SK-MEL-5 (cell line): Measurements from ENCODE around the gene OTX1. TPM values are rescaled to one million over a fixed set of nuclear protein-coding genes. Genes with fewer than 3 reads are reported as not detected.
"Not testable (repeated sequence)": the region's sequence is repeated elsewhere in the genome, so short reads cannot be mapped to it uniquely, and the experiment has no call there.

ENCODE experiments used
- DNase-seq: peaks from one replicate; pipeline ENCODE4 v3.0.0-alpha.2; 2016; ENCODE audit warnings: low read depth, low spot score
- in situ Hi-C: cut with HindIII; loops from 2 replicates; pipeline ENCODE4 v1.10.0; 2016; ENCODE audit warnings: low sequenced_read_pairs, high pct_unique_total_duplicates, low pct_unique_long_range_greater_than_20kb
- polyA plus RNA-seq, 2 experiments: library from polyadenylated mRNA; depleted of rRNA; stranded (reverse); fragments of >200 nt; gene quantifications; 2 replicates each; pipeline ENCODE4 v1.2.3, GENCODE V29; 2015
- total RNA-seq: library from RNA; depleted of rRNA; stranded (reverse); fragments of >200 nt; shearing (Covaris generic); gene quantifications from 2 replicates; pipeline ENCODE4 v1.2.3, GENCODE V29; 2014; rRNA removed

The OTX1 gene
- total RNA-seq, result 1.2 and 1.9 TPM in 2 replicates
- 2.9 and 4.7 TPM in 2 replicates for polyA plus RNA-seq (2015; cell fraction: cytosol; rRNA removed)
- 8.1 and 16.9 TPM in 2 replicates for polyA plus RNA-seq (2015; cell fraction: nucleus; rRNA removed)

DNA sequence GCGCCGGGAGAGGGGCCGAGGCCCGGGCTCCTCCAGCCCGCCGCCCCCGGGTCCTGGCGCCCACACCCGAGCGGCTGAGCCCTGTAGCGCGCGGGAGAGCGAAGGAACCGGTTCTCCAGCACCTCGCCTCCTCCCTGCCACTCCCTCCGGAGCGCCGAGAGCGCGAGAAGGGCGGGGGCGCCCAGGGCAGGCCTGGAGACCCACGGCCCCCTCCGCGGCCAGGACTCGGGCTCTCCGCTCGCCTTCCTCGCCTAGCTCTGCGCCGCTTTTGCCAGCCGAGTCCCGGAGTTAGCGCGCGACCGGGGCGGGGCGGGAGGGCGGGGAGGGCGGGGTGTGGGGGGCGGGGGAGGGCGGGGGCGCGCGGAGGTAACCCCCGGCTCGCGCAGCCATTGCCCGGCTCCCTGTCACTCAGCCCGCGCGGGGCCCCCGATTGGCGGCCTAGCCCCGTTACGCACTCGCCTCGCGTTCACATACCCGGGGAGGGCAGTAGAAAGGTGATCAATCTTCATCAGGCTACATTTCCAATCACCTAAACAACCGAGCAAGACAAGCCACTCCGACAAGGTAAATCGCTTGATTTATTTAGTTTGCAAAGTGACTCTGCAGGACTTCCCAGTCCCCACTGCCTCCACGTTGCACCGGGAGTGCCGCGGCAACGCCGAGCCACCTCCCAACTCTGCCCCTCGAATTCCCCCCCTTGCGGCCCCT, at the start of gene OTX1:
Gene OTX1 (plus strand): TSS at position 497 of the 708 bp plus-strand sequence. CDS start 2,161 bp downstream, outside the sequence.
- peak; percentile 84 for DNase-seq
- in situ Hi-C loops, result no loop called here

DNA sequence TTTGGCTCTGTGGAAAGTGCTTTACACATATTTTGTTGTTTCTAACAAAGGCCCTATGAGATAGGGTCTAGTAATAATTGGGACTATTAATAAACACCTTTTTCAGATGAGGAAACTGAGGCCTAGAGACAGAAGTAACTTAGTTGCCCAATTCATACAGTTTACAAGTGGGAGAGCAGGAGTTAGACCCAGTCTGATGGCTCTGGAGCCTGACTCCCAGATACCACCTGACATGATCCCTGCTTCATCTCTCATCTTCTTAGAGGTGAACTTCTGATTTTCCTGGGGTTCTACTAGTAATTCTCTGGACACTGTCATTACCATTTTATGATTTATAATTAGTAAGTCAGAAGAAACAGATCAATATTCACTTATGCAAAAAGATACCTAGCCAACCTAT, 49.1 kb upstream of the OTX1 start:
- DNase-seq, result no peak
- in situ Hi-C loops, result no loop called here

DNA sequence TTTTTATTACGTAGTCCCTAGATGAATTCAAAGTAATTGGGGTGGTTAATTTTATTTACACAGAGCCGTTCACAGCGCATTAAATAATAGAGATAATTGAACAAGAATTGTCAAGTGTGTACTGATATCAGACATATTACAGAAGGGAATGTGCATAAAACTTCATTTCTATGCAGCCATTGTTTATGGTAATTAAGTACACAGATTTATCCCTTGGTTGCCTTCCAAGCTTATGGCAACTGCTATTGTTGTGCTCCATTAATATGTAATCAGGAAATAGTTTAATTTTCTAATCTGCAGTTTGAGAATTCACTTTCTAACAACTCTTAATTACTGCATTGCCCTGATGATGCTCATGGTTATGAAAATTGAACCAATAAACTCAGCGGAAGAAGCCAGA, 47.3 kb upstream of the OTX1 start:
- DNase-seq, result no peak
- in situ Hi-C loops, result no loop called here

DNA sequence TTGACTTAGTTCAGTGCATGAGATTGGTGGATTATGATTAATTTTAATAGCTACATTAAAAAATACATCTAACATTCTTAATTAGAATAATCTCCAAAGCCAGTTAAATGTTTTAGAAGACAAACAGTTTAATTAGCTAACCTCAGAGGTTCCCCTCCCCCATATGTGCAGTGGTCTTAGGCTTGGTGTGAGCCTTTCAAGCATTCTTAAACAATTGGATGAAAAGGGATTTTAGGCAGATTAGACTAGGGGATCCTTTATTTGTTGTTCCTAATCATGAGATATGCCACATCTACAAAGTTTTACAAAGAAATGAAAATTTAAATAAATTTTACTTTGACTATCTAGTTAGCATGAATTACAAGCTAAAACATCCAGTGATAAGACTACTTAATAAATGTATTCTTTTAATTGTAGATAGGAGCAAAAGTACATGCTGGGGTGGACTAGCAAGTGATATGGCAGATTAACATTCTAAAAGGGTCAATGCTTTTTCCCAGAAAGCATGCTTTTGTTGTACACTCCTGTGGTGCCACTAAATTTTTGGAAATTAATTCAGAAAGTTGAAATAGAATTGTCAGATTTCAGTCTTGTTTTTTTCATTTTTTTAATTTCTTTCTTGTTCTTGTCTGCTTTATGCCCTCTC, 42.7 kb upstream of the OTX1 start:
- in situ Hi-C loops, result no loop called here
- DNase-seq, result no peak

DNA sequence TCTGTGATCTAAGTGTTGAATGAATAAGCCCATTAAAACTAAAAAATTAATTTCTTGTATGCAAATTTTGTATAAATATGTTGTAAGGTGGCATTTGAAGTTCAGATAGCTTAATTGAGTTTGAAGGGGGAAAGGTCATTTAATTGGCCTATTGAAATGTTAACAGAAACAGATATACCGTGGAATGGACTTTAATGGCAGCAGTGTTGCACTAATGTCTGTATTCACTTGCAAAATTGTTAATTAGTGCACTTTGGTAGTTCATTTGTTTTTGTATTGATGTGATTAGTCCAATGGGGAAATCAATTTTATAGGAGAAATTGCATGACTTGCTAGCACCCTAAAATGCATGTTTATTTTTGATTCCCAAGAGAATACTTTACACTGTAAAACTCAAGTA, 41.8 kb upstream of the OTX1 start:
- DNase-seq, result no peak
- in situ Hi-C loops, result no loop called here

DNA sequence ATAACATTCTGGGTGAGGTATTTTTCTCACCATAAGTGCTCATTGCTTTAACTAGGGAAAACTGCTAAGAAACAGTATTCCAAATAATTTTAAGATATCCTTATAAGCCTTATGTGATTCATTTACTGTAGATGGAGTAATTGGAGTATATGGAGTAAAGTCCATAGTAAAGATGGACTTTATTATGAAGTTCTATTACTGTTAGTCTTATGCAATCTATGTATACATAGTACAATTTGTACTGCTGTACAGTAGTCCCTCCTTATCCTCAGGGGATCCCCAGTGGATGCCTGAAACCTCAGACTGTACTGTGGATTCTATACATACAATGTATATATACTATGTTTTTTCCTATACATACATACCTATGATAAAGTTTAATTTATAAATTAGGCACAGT, 41.1 kb upstream of the OTX1 start:
- in situ Hi-C loops, result no loop called here
- DNase-seq, result no peak

DNA sequence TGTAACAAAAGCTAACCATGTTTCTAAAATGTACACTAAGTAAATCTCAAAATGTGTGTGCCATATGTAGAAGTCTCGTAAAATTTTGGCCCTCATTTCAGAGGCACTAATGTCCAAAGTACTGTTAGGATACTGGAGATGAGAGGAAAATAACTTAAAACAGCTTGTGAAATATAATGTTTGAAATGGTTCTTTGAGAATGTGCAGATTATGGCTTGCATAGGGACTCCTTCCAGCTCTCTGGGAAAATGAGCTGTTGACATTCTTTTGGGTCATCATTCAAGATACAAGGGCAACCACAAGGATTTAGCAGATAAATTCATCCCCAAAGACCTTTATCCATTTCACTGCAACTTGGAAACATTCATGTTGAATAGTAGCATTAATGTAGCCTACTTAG, 38.1 kb upstream of the OTX1 start:
- no peak for DNase-seq
- in situ Hi-C loops, result no loop called here

DNA sequence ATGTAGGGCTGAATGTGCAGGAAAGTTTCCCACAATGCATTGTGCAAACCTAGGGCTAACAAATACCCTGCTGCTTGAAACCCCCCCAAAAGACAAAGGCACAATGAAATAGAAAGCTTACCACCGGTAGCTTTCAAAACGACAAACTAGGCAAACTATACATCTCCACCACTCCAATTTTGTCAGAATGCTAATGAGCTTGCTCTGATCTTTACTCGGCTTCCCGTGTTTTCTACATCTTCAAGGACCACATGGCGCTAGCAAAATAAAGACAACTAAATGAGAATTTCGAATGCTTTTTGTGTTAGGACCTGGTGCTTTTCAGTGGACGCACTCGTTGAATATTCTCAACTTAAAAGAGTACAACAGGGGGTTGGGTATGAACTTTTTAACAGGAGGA, 37.2 kb upstream of the OTX1 start:
- no peak for DNase-seq
- in situ Hi-C loops, result no loop called here

DNA sequence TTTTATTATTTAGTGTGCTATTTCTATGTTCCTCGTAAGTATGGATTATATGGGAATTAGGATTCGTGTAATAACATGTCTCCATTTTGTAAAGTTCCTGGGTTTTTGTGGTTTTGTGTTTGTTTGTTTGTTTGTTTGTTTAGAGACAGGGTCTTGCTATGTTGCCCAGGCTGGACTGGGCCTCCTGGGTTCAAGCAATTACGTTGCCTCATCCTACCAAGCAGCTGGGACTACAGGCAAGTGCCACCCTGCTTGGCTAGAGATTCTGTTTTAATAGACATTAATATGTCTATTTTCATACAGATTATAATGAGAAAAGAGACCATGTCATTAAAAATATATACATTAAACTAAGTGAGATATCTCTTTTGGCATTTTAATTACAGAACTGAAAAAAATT, 35.2 kb upstream of the OTX1 start:
- DNase-seq, result no peak
- in situ Hi-C loops, result no loop called here

DNA sequence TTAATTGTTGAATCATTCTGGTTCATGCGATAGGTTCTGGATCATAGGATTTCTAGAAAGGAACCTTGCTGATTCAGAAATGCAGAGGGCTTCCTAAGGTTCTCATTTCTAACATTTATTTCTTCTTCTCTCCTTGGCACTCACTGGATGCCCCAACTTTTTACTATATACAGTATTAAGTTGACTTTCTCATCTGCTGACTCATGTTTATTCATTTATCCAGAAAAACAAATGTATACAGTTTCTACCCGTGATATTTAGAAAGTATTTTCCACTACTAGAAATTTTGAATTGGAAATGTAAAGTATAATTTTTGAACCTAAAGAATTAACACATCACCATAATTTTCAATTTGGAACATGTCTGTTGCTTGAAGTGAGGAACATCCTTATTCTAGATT, 32.2 kb upstream of the OTX1 start:
- in situ Hi-C loops, result no loop called here
- DNase-seq, result no peak

DNA sequence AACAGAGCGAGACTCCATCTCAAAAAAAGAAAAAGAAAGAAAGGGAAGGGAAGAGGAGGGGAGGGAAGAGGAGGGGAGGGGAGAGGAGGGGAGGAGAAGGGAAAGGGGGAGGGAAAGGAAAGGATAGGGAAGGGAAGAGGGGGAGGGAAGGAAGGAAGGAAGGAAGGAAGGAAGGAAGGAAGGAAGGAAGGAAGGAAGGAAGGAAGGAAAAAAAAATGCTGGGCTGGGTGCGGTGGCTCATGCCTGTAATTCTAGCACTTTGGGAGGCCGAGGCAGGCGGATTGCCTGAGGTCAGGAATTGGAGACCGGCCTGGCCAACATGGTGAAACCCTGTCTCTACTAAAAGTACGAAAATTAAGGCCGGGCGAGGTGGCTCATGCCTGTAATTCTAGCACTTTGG, 30.9 kb upstream of the OTX1 start:
- in situ Hi-C loops, DNase-seq: not testable (repeated sequence)

DNA sequence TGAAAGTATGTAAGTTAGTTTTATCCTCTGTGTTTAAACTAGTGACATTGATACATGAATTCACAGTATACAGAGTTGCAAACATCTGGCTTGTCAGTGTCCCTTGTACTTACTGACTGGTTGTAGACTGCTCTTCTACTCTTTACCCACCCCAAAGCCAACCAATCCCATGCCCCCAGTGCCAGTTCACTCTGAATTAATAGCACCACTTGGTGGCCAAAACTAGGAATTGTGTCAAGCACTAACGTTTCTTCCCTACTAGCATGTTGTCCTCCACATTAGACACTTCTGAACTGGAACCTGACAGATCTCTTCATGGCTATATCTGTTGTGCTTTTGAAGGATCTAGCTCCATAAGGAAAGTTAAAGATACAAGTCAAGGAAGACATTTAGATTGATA, 27.2 kb upstream of the OTX1 start:
- in situ Hi-C loops, result no loop called here
- DNase-seq, result peak; percentile 92

DNA sequence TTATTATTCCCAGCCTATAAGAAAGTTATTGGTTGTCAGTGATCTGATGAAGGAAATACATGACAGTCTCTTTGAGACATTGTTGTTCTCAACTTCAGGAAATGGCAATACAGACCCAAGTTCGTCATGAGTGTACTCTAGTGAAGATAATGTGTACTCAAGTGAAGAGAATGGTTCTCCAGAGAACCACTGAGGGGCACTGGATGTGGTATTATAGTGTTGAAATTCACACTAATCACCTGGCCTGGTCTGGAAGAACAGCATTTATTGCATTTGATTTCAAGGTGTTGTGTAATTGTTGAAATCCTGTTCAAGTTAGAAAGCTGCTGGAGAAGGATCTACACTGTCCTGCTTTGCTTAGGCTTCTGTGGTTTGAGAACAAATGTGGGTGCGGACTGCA, 23.4 kb upstream of the OTX1 start:
- DNase-seq, result no peak
- in situ Hi-C loops, result no loop called here

DNA sequence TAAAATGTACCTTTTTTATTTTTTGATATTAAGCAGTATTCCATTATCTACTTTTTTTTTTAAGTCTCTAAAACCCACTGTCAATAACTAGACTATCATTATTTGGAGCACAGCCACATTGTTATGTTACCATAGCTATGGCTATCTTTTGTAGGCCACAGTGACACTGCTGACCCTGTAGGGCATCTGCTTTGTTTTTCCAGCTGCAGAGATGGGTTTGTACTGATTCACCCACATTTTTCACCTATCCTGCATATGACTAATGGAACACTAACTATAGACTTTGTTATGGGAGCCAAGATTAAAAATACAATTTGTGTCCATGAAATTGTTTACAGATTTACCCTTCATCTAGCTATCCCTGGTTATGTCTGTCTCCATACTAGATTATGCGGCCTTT, 21.6 kb upstream of the OTX1 start:
- in situ Hi-C loops, result no loop called here
- DNase-seq, result no peak

DNA sequence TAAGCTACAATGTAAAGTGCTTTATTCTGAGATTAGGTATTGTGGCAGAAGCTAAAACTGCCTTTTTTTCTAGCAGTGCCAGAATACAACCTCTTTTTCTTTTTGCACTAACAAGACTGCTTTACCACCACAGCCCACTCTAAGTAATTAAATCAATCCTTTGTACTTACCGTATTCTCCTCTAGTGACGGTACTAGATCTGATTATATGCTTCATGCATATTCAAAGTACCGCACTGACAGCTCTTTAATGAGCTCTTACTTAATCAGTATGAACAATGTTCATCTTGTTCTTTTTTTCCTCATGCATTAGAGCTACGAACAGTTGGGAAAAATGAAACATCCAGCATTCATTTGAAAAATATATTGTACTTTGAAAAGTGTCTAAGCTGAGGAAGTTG, 16.1 kb upstream of the OTX1 start:
- in situ Hi-C loops, result no loop called here
- peak; percentile 50 for DNase-seq

DNA sequence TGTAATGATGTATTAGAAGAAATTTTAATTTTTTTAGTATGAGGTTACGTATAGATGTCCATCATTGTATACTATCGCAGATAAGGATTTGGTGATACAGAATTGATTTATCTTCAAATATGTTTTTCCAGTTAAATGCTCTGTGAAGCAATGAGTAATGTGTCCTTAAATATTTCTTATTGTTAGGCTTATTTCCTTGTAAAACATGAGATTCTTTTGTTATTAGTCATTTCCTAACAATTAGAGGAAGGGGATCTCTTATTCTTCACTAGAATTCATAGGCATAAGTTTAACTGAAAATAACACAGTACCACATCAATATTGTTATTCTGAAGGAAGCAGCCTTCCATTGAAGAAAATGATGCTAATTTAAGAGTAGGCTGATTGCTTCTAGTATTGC, 15.5 kb upstream of the OTX1 start:
- in situ Hi-C loops, result no loop called here
- DNase-seq, result no peak

DNA sequence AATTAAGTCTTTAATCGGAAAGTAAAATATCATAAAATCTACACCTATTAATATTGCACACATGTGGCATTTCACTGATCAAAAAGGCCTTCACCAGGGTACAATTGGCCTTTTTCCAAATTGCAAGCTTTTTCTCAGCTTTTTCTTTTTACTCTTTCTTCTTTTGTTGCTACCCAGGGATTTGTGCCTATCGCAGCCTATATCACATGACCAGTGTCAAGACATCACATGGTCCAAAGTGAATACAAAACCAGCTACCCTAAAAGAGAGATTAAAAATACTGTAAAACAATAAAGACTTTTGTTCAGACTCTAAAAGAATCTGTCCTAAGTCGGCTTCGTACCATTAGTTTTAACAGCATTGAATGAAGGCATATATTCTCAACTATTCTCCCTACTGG, 15.0 kb upstream of the OTX1 start:
- in situ Hi-C loops, result no loop called here

DNA sequence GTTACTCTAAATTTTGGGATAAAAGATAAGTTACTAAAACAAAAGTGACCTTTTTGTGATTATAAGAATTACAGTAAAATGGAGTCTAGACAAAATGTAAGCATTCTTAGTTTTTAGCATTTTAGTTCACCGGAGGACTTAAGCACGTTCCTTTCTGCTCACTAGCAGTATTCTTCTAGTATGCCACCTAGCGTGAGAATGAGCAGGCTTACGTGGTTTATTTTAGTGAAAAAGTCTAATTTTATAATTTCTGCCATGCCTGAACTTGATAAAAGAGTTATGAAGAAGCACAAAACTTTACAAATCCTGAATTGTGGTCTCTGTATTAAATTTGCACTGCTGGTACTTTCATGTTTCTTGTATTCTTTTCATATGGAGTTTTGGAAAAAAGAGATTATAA, 12.6 kb upstream of the OTX1 start:
- DNase-seq, result peak; percentile 47
- in situ Hi-C loops, result no loop called here

More for the DNA sequence above, 15.0 kb upstream of the OTX1 start:
- DNase-seq, result peak; percentile 98

DNA sequence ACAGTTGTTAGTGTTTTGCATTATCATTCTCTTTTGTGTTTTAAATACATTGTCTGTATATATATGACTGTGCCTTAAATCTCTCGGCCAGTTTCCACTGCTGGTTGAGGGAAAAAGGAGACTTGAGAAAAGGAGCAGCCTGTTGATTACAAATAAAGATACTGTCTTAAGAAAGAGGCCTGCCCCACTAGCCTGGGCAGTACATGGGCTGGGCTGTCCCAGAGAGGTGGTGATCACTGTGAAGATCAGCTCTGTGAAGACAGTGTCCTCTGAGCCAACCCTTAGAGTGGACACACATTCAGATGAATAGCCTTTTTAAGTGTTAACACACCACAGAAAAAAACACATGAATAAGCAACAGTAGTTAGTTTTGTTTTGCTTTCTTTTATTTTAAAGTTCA, 10.0 kb upstream of the OTX1 start:
- in situ Hi-C loops, result no loop called here
- DNase-seq, result peak; percentile 74
